CD14-positive monocyte (primary cell): ENCODE data around the gene LRRTM3. TPM values are rescaled to one million over a fixed set of nuclear protein-coding genes. Genes with fewer than 3 reads are reported as not detected.

Experiments
- DNase-seq, 3 donors: peaks; one replicate each; pipeline ENCODE4 v3.0.0-alpha.2; 2011 to 2022
- H2AFZ ChIP-seq: 2 replicates; pipeline ENCODE4 v1.6.0; 2012; ENCODE audit warnings: mild to moderate bottlenecking, low read depth, low read length, inconsistent platforms; ENCODE audit not compliant: insufficient read depth, poor library complexity, severe bottlenecking
- H3K27ac ChIP-seq, 2 donors: 1 replicate in 1 of 2; 2 replicates in 1 of 2; pipeline ENCODE4 v1.5.1; 2012 to 2013; ENCODE audit warnings: low read length in 2 of 2, control low read depth in 1 of 2, inconsistent platforms in 1 of 2, low read depth in 1 of 2, mild to moderate bottlenecking in 1 of 2
- H3K27me3 ChIP-seq, 2 donors: one replicate each; pipeline versions ENCODE4 v1.6.0 to v1.6.1; 2011 to 2013; ENCODE audit warnings: low read length in 2 of 2; ENCODE audit not compliant: control insufficient read depth in 2 of 2, insufficient read depth in 2 of 2
- H3K36me3 ChIP-seq, 2 donors: replicated peaks in 1 of 2; 1 replicate in 1 of 2; 2 replicates in 1 of 2; pipeline versions ENCODE4 v1.5.1 to v1.6.1; 2012 to 2013; ENCODE audit warnings: low read length in 2 of 2, control low read depth in 1 of 2, inconsistent platforms in 1 of 2, mild to moderate bottlenecking in 1 of 2; ENCODE audit not compliant: insufficient read depth in 2 of 2, control insufficient read depth in 1 of 2
- H3K4me1 ChIP-seq, 2 donors: 1 replicate in 1 of 2; 2 replicates in 1 of 2; pipeline versions ENCODE4 v1.5.1 to v1.6.1; 2012 to 2013; ENCODE audit warnings: low read length in 2 of 2, control low read depth in 1 of 2, inconsistent platforms in 1 of 2, mild to moderate bottlenecking in 1 of 2, moderate library complexity in 1 of 2; ENCODE audit not compliant: insufficient read depth in 2 of 2, control insufficient read depth in 1 of 2
- H3K4me2 ChIP-seq: replicated peaks from 2 replicates; pipeline ENCODE3; 2012; ENCODE audit warnings: low read length, moderate library complexity, mild to moderate bottlenecking; ENCODE audit not compliant: poor library complexity, severe bottlenecking; ENCODE audit errors: extremely low read depth
- H3K4me3 ChIP-seq, 3 experiments: fragments of 200-600 bp in 1 of 3; sonication (generic) in 1 of 3; replicated peaks in 1 of 3; 1 replicate in 2 of 3; 2 replicates in 1 of 3; pipeline ENCODE4 v1.5.1; 2011 to 2013; ENCODE audit warnings: low read length in 3 of 3, mild to moderate bottlenecking in 3 of 3, control low read depth in 2 of 3, low read depth in 2 of 3, inconsistent platforms in 1 of 3, moderate library complexity in 1 of 3
- H3K79me2 ChIP-seq: 2 replicates; pipeline ENCODE4 v1.6.0; 2012; ENCODE audit warnings: mild to moderate bottlenecking, control low read depth, inconsistent platforms, low read length, moderate library complexity; ENCODE audit not compliant: insufficient read depth
- H3K9ac ChIP-seq: 2 replicates; pipeline ENCODE4 v1.6.0; 2017; ENCODE audit warnings: low read length, mild to moderate bottlenecking; ENCODE audit not compliant: insufficient read depth, poor library complexity, severe bottlenecking
- H3K9me3 ChIP-seq, 2 donors: replicated peaks in 1 of 2; 1 replicate in 1 of 2; 2 replicates in 1 of 2; pipeline versions ENCODE4 v1.5.1 to v1.6.1; 2012 to 2013; ENCODE audit warnings: low read length in 2 of 2, control low read depth in 1 of 2; ENCODE audit not compliant: control insufficient read depth in 1 of 2, insufficient read depth in 1 of 2
- H4K20me1 ChIP-seq: 2 replicates; pipeline ENCODE4 v1.6.0; 2012; ENCODE audit warnings: mild to moderate bottlenecking, low read length, control low read depth, moderate library complexity; ENCODE audit not compliant: insufficient read depth
- H3K27ac Mint-ChIP-seq, 7 donors: one replicate each; pipeline ENCODE4 v1.8.0; 2020; ENCODE audit warnings: mild to moderate bottlenecking in 7 of 7, mixed read lengths in 7 of 7, moderate library complexity in 6 of 7, inconsistent platforms in 2 of 7
- H3K27me3 Mint-ChIP-seq, 3 donors: one replicate each; pipeline ENCODE4 v1.8.0; 2021 to 2022; ENCODE audit warnings: low read depth in 3 of 3, mild to moderate bottlenecking in 3 of 3, mixed read lengths in 3 of 3, moderate library complexity in 3 of 3, inconsistent platforms in 1 of 3
- H3K36me3 Mint-ChIP-seq, 2 donors: one replicate each; pipeline ENCODE4 v1.8.0; 2020; ENCODE audit warnings: mixed read lengths in 2 of 2, inconsistent platforms in 1 of 2, mild to moderate bottlenecking in 1 of 2
- H3K4me1 Mint-ChIP-seq: one replicate; pipeline ENCODE4 v1.8.0; 2020; ENCODE audit warnings: mild to moderate bottlenecking, mixed read lengths
- H3K4me3 Mint-ChIP-seq, 2 donors: one replicate each; pipeline ENCODE4 v1.8.0; 2020; ENCODE audit warnings: mild to moderate bottlenecking in 2 of 2, mixed read lengths in 2 of 2, moderate library complexity in 1 of 2
- H3K9me3 Mint-ChIP-seq, 7 donors: one replicate each; pipeline ENCODE4 v1.8.0; 2020 to 2022; ENCODE audit warnings: mixed read lengths in 7 of 7, mild to moderate bottlenecking in 6 of 7, moderate library complexity in 6 of 7, inconsistent platforms in 2 of 7
- CTCF ChIP-seq: fragments of 200-600 bp; IDR thresholded peaks from one replicate; pipeline ENCODE4 v1.8.0; 2022; ENCODE audit warnings: antibody characterized with exemption, mild to moderate bottlenecking
- WGBS: methylation state at CpG from one replicate; pipeline ENCODE4 v1.1.5; 2013; ENCODE audit warnings: missing lambda C conversion rate; ENCODE audit not compliant: insufficient coverage; 5-methylcytosine and 5-hydroxymethylcytosine counted together
- intact Hi-C, 2 donors: fragments of 100-400 bp; cut with micrococcal nuclease; formaldehyde crosslinking; loops; one replicate each; pipeline versions ENCODE4 v1.15.0 to v1.15.1; 2023
- polyA plus RNA-seq, 3 donors: library from polyadenylated mRNA; depleted of rRNA in 1 of 3; unstranded in 2 of 3; stranded (reverse) in 1 of 3; fragments of 300-500 nt in 2 of 3; fragments of >200 nt in 1 of 3; fragmentation: Illumina TruSeq in 2 of 3; gene quantifications; 1 replicate in 2 of 3; 2 replicates in 1 of 3; pipeline ENCODE4 v1.2.3, GENCODE V29; 2012 to 2021

The LRRTM3 gene
- polyA plus RNA-seq, 3 donors, result not detected

- no peaks in the 10 kb centered on the region for H3K36me3 ChIP-seq
- H3K9me3 Mint-ChIP-seq, result no peaks in the 10 kb centered on the region
These were observed 1.6 kb downstream of the LRRTM3 start for GRCh38 chr10:66927251-66927935.

More at GRCh38 chr10:66927251-66927935, 1.6 kb downstream of the LRRTM3 start:
- Histone ChIP-seq H4K20me1 (no peaks in the 10 kb centered on the region), H3K9me3 (peaks cover 0 to 3% of the 10 kb centered on the region in 2 donors), H2AFZ (no peak overlapping the region), H3K4me3 (no peak overlapping the region), H3K4me1 (no peaks in the 10 kb centered on the region), H3K27me3 (peaks cover 41 to 53% of the 10 kb centered on the region in 2 donors), H3K27ac (no peak overlapping the region), H3K9ac (no peak overlapping the region), H3K79me2 (no peaks in the 10 kb centered on the region), H3K4me2 (no peak overlapping the region)
- WGBS, result 44% methylated on average over 11 of the region's 11 CpGs
- Mint-ChIP-seq H3K4me1 (no peaks in the 10 kb centered on the region), H3K4me3 (peak overlapping the region in 1 of 2 donors; percentile 70), H3K36me3 (no peaks in the 10 kb centered on the region), H3K27ac (no peak overlapping the region), H3K27me3 (peaks cover 26 to 38% (median 33%) of the 10 kb centered on the region in 3 donors)
- intact Hi-C loops, result no loop called here
- no peak for DNase-seq
- no peak for TF ChIP-seq CTCF
